Measurements from ENCODE around the gene CATSPERE. TPM values are rescaled to one million over a fixed set of nuclear protein-coding genes. Genes with fewer than 3 reads are reported as not detected.

Gene CATSPERE
- total RNA-seq, 2 donors from 2014 or later, result 0.26 to 2.3 TPM

DNA sequence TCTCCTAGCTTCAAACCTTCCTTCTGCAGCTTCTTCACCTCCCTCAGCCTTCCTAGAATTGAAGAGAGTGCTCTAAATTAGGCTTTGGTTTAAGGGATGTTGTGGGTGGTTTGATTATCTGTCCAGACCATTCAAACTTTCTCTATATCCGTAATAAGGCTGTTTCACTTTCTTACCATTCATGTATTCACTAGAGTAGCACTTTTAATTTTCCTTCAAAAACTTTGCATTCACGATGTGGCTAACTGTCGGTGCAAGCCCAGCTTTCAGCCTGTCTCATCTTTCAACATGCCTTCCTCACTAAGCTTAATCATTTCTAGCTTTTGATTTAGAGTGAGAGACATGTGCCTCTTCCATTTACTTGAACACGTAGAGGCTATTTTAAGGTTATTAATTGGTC, 165.6 kb downstream of the CATSPERE start:
- DNase-seq, result no peak
- no peaks in the 10 kb centered on the region for H3K36me3 ChIP-seq (replicated peaks in 1 of 2; ENCODE audit: insufficient read depth in 1 of 2, low read depth in 2 of 2)
- no peaks in the 10 kb centered on the region for H3K4me1 ChIP-seq
- 77 to 80% methylated on average over 4 of the region's 4 CpGs for WGBS, 2 donors
- H3K27ac ChIP-seq, result no peak overlapping the region
- intact Hi-C loops (cut with DNase I), result no loop called here
- no peaks in the 10 kb centered on the region for H3K27me3 ChIP-seq
- no peak overlapping the region for H3K4me3 ChIP-seq
- ATAC-seq, result no peak
- no peaks in the 10 kb centered on the region for H3K9me3 ChIP-seq
- no peak for TF ChIP-seq POLR2A (IDR thresholded peaks at IDR 0.05)
- TF ChIP-seq, protein P1, sequence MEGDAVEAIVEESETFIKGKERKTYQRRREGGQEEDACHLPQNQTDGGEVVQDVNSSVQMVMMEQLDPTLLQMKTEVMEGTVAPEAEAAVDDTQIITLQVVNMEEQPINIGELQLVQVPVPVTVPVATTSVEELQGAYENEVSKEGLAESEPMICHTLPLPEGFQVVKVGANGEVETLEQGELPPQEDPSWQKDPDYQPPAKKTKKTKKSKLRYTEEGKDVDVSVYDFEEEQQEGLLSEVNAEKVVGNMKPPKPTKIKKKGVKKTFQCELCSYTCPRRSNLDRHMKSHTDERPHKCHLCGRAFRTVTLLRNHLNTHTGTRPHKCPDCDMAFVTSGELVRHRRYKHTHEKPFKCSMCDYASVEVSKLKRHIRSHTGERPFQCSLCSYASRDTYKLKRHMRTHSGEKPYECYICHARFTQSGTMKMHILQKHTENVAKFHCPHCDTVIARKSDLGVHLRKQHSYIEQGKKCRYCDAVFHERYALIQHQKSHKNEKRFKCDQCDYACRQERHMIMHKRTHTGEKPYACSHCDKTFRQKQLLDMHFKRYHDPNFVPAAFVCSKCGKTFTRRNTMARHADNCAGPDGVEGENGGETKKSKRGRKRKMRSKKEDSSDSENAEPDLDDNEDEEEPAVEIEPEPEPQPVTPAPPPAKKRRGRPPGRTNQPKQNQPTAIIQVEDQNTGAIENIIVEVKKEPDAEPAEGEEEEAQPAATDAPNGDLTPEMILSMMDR (IDR thresholded peaks at IDR 0.05), result no peak

DNA sequence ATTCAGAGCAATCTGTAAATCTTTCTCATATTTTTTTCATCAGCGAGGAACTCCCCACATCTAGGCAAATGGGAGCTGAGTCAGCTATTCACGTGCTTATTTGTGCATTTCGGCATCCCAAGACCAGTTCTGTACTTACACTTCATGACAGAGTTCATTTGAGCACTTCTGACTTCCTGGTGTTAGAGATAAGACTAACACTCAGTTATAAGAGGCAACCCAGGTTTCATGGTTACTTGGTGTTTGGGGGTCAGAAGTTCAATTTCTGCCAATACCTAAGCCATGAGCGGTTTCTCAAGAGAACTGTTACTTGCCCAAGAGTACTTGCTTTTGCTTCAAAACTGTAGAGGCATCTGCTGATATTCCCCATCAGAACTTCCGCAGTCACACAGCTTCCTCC, 167.7 kb downstream of the CATSPERE start:
- TF ChIP-seq, protein P1 (IDR thresholded peaks at IDR 0.05), result no peak
- TF ChIP-seq POLR2A (IDR thresholded peaks at IDR 0.05), result no peak
- WGBS, 2 donors, result 74 to 81% methylated on average over 5 of the region's 5 CpGs
- DNase-seq, result no peak
- intact Hi-C loops (cut with DNase I), result no loop called here
- Histone ChIP-seq H3K4me1 (no peaks in the 10 kb centered on the region), H3K9me3 (no peaks in the 10 kb centered on the region), H3K27me3 (no peaks in the 10 kb centered on the region), H3K27ac (no peak overlapping the region), H3K36me3 (replicated peaks in 1 of 2; ENCODE audit: insufficient read depth in 1 of 2, low read depth in 2 of 2) (no peaks in the 10 kb centered on the region), H3K4me3 (no peak overlapping the region)
- ATAC-seq, result no peak

DNA sequence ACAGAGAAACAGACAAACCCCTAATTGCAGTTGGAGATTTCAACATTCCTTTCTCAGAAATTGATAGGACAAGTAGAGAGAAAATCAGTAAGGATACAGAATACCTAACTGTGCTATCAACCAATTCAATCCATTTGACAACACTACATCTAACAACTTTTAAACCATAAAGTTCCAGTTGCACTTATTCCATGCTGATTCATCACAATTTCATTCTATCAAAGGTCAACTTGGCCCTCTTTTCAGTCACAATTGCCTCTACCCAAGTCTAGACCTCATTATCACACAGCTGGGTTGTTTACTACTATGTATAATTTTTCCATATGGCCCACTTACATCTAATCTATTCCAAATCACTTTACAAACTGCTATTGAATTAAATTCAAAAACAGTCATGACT, 172.1 kb downstream of the CATSPERE start:
- intact Hi-C loops (cut with DNase I), result no loop called here
- no peak overlapping the region for H3K4me3 ChIP-seq
- TF ChIP-seq, protein P1 (IDR thresholded peaks at IDR 0.05), result no peak
- no peak for TF ChIP-seq POLR2A (IDR thresholded peaks at IDR 0.05)
- H3K36me3 ChIP-seq (replicated peaks in 1 of 2; ENCODE audit: insufficient read depth in 1 of 2, low read depth in 2 of 2), result no peaks in the 10 kb centered on the region
- H3K4me1 ChIP-seq, result no peaks in the 10 kb centered on the region
- ATAC-seq (no peak), DNase-seq (no peak)
- no peaks in the 10 kb centered on the region for H3K27me3 ChIP-seq
- H3K27ac ChIP-seq, result no peak overlapping the region
- H3K9me3 ChIP-seq, result no peaks in the 10 kb centered on the region

DNA sequence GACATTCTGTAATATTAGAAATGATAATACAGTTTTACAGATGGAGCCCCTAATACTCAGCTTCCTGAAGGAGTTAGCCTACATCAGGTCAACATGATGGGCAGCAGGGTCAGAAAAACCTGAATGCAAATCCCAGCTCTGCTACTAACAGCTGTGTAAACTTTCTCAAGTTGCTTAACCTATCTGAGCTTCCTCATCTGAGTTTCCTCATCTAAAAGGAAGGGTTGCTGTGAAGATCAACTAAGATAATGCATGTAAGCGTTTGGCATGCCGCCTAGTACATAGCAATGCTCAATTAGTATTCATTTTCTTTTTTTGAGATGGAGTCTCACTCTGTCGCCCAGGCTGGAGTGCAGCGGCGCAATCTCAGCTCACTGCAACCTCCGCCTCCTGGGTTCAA, 173.5 kb downstream of the CATSPERE start:
- H3K36me3 ChIP-seq (replicated peaks in 1 of 2; ENCODE audit: insufficient read depth in 1 of 2, low read depth in 2 of 2), result no peaks in the 10 kb centered on the region
- ATAC-seq, result no peak
- H3K27me3 ChIP-seq, result no peaks in the 10 kb centered on the region
- no peaks in the 10 kb centered on the region for H3K4me1 ChIP-seq
- no peaks in the 10 kb centered on the region for H3K9me3 ChIP-seq
- DNase-seq, result no peak
- H3K4me3 ChIP-seq, result no peak overlapping the region
- H3K27ac ChIP-seq, result no peak overlapping the region
- WGBS, 2 donors, result 84 to 93% methylated on average over 6 of the region's 6 CpGs
- intact Hi-C loops (cut with DNase I), result no loop called here
- TF ChIP-seq, protein P1 (IDR thresholded peaks at IDR 0.05), result no peak
- TF ChIP-seq POLR2A (IDR thresholded peaks at IDR 0.05), result no peak

DNA sequence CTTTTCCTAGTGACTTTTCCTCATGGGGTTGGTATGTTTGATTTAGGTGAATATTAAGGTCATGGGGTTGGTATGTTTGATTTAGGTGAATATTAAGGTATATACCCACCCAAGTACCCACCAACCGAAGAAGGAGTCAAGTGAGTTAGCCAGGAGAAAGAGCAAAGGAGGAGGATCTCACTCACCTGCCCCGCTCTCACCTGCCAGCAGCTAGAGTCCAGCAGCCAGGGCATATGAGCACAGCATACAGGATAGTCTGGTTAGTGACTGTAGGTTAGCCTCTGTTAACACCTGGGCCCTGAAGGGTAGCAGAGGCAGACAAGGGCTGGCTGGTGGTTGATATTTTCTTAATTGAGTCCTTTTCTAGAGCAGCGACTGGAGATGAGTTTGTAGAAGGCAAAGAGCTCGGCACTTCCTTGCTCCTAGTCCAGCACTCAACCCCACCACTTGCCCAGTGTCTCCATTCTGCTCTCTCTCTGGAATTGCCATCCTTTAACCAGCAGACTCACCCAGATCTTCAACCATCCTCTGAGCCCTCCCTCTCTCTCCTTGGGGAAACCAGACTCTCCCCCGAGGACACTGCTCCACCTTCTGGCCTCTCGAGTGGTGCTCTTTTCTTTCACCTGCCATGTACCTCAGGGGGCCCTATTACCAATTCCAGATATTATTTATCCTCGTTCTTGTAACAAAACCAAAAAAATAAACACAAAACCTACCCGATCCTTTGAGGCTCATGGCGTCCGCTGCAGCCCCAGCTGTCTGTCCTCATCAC, 175.6 kb downstream of the CATSPERE start:
- no peak for ATAC-seq
- no peak for TF ChIP-seq POLR2A (IDR thresholded peaks at IDR 0.05)
- TF ChIP-seq, protein P1 (IDR thresholded peaks at IDR 0.05), result no peak
- Histone ChIP-seq H3K27me3 (no peaks in the 10 kb centered on the region), H3K36me3 (replicated peaks in 1 of 2; ENCODE audit: insufficient read depth in 1 of 2, low read depth in 2 of 2) (no peaks in the 10 kb centered on the region), H3K27ac (no peak overlapping the region), H3K9me3 (no peaks in the 10 kb centered on the region), H3K4me1 (no peaks in the 10 kb centered on the region), H3K4me3 (no peak overlapping the region)
- WGBS, 2 donors, result 78 to 79% methylated on average over 10 of the region's 10 CpGs
- DNase-seq, result no peak
- intact Hi-C loops (cut with DNase I), result no loop called here
